Osteoblast (primary cell): ENCODE results near the gene NR4A1. TPM values are rescaled to one million over a fixed set of nuclear protein-coding genes. Genes with fewer than 3 reads are reported as not detected.

ENCODE experiments used
- DNase-seq: peaks from one replicate; pipeline ENCODE4 v3.0.0; 2011; ENCODE audit warnings: low spot score, mixed read lengths; ENCODE audit not compliant: insufficient read length; ENCODE audit errors: missing footprints
- H2AFZ ChIP-seq: 2 replicates; pipeline ENCODE4 v1.6.0; 2011; ENCODE audit warnings: mild to moderate bottlenecking, low read length
- H3K27ac ChIP-seq: 2 replicates; pipeline ENCODE4 v1.5.1; 2011; ENCODE audit warnings: mild to moderate bottlenecking, low read depth, low read length, moderate library complexity
- H3K27me3 ChIP-seq: 2 replicates; pipeline ENCODE4 v1.6.0; 2012; ENCODE audit warnings: mild to moderate bottlenecking, control low read depth, inconsistent platforms, low read length, moderate library complexity; ENCODE audit not compliant: insufficient read depth
- H3K36me3 ChIP-seq: 2 replicates; pipeline ENCODE4 v1.5.1; 2011; ENCODE audit warnings: mild to moderate bottlenecking, low read length, control low read depth, moderate library complexity; ENCODE audit not compliant: insufficient read depth
- H3K4me1 ChIP-seq: 2 replicates; pipeline ENCODE4 v1.5.1; 2011; ENCODE audit warnings: mild to moderate bottlenecking, low read length, control low read depth, moderate library complexity; ENCODE audit not compliant: insufficient read depth
- H3K4me2 ChIP-seq: 2 replicates; pipeline ENCODE4 v1.6.0; 2011; ENCODE audit warnings: mild to moderate bottlenecking, low read length; ENCODE audit not compliant: insufficient read depth
- H3K4me3 ChIP-seq: fragments of 200-600 bp; sonication (generic); 3 replicates; pipeline ENCODE4 v1.5.1; 2012; ENCODE audit warnings: mild to moderate bottlenecking, low read length, inconsistent platforms; ENCODE audit not compliant: insufficient read depth
- H3K79me2 ChIP-seq: 2 replicates; pipeline ENCODE4 v1.6.0; 2012; ENCODE audit warnings: mild to moderate bottlenecking, low read length, control low read depth, inconsistent platforms; ENCODE audit not compliant: insufficient read depth
- H3K9me3 ChIP-seq: 2 replicates; pipeline ENCODE4 v1.5.1; 2011; ENCODE audit warnings: low read depth, low read length, control low read depth
- H4K20me1 ChIP-seq: 2 replicates; pipeline ENCODE4 v1.6.0; 2012; ENCODE audit warnings: mild to moderate bottlenecking, low read length, control low read depth; ENCODE audit not compliant: insufficient read depth
- CTCF ChIP-seq: IDR thresholded peaks from 2 replicates; pipeline ENCODE4 v1.5.1; 2011; ENCODE audit warnings: mild to moderate bottlenecking, low read depth, low read length, moderate library complexity; ENCODE audit errors: extremely low read depth
- total RNA-seq: library from RNA; depleted of rRNA; stranded (reverse); fragments of >200 nt; gene quantifications from 2 replicates; pipeline ENCODE4 v1.2.3, GENCODE V29; 2012

The NR4A1 gene
- total RNA-seq, 1 donor, result 3.3 TPM

GRCh38 chr12:52019113-52019770, 32.0 kb upstream of the NR4A1 start:
- Histone ChIP-seq H3K27ac (no peak overlapping the region), H2AFZ (no peak overlapping the region), H3K4me2 (no peak overlapping the region), H3K4me1 (peaks cover 4% of the 10 kb centered on the region), H3K9me3 (no peaks in the 10 kb centered on the region), H3K79me2 (no peaks in the 10 kb centered on the region), H4K20me1 (no peaks in the 10 kb centered on the region), H3K4me3 (no peak overlapping the region), H3K36me3 (no peaks in the 10 kb centered on the region), H3K27me3 (peaks cover 10% of the 10 kb centered on the region)
- TF ChIP-seq CTCF, result no peak
- peak; percentile 69 for DNase-seq

- no peaks in the 10 kb centered on the region for H3K9me3 ChIP-seq
- H3K36me3 ChIP-seq, result no peaks in the 10 kb centered on the region
- peaks cover 4% of the 10 kb centered on the region for H3K4me1 ChIP-seq
- no peak overlapping the region for H2AFZ ChIP-seq
- no peak overlapping the region for H3K4me3 ChIP-seq
- H4K20me1 ChIP-seq, result no peaks in the 10 kb centered on the region
- peaks cover 10% of the 10 kb centered on the region for H3K27me3 ChIP-seq
- no peak overlapping the region for H3K27ac ChIP-seq
- DNase-seq, result peak; percentile 95
- no peaks in the 10 kb centered on the region for H3K79me2 ChIP-seq
- H3K4me2 ChIP-seq, result no peak overlapping the region
- TF ChIP-seq CTCF, result peak; percentile 71
Observed at GRCh38 chr12:52020539-52021336, 30.5 kb upstream of the NR4A1 start.

- no peak for TF ChIP-seq CTCF
- Histone ChIP-seq H4K20me1 (no peaks in the 10 kb centered on the region), H2AFZ (no peak overlapping the region), H3K27ac (no peak overlapping the region), H3K4me2 (peak overlapping the region; percentile 90), H3K4me3 (peak overlapping the region; percentile 72), H3K27me3 (peaks cover 10% of the 10 kb centered on the region), H3K4me1 (peaks cover 9% of the 10 kb centered on the region), H3K79me2 (no peaks in the 10 kb centered on the region), H3K36me3 (no peaks in the 10 kb centered on the region), H3K9me3 (no peaks in the 10 kb centered on the region)
- DNase-seq, result peak; percentile 88
Observed at GRCh38 chr12:52022841-52023181, 28.4 kb upstream of the NR4A1 start.
